HCT116 (cell line): ENCODE data around the gene PGBD5. TPM values are rescaled to one million over a fixed set of nuclear protein-coding genes. Genes with fewer than 3 reads are reported as not detected.

Experiments used
- ATAC-seq: fragments of 200-7000 bp; cut with Tn5 transposase; 2 replicates; pipeline ENCODE4 v1.9.1; 2020; ENCODE audit warnings: mild to moderate bottlenecking, moderate library complexity
- BruUV-seq: library from RNA; stranded (reverse); fragments of 400-500 nt; replicated peaks from 2 replicates; lab custom pipeline; 2021; lab: Mats Ljungman, UMichigan
- CTCF ChIA-PET: fragments of 300-600 bp; sonication (Branson Sonifier 250); formaldehyde crosslinking; loops from one replicate; lab custom pipeline; 2021; ENCODE audit warnings: antibody characterized with exemption; lab: Charles Lee
- POLR2A ChIA-PET: fragments of 300-600, 350-600 bp; sonication (Branson Sonifier 250); formaldehyde crosslinking; loops from one replicate; lab custom pipeline; 2021; ENCODE audit warnings: antibody characterized with exemption; lab: Charles Lee
- RAD21 ChIA-PET, 2 experiments: fragments of 300-600 bp; sonication (Branson Sonifier 250); formaldehyde crosslinking; loops; one replicate each; lab custom pipeline; 2023; ENCODE audit warnings: low total read pairs in 2 of 2; ENCODE audit not compliant: uncharacterized antibody in 2 of 2, unreplicated experiment in 2 of 2, low non-redundant PET in 1 of 2; lab: Charles Lee
- DNase-seq: peaks from one replicate; pipeline ENCODE4 v3.0.0-alpha.2; 2010; ENCODE audit warnings: low read depth, low spot score
- H2AFZ ChIP-seq: fragments of 200-600 bp; shearing (Covaris generic), sonication (generic); 2 replicates; pipeline ENCODE4 v1.6.1; 2017; ENCODE audit warnings: low read depth, mixed run types, mixed read lengths, antibody characterized with exemption, low read length; ENCODE audit not compliant: poor library complexity, severe bottlenecking
- H3K27ac ChIP-seq: 2 replicates; pipeline ENCODE4 v1.5.1; 2012; ENCODE audit warnings: low read depth, low read length
- H3K27me3 ChIP-seq: fragments of 200-600 bp; sonication (generic); 2 replicates; pipeline ENCODE4 v1.6.1; 2016; ENCODE audit warnings: mixed run types, low read length, mixed read lengths; ENCODE audit not compliant: insufficient read depth
- H3K36me3 ChIP-seq, 2 experiments: fragments of 200-500 bp in 1 of 2; fragments of 200-600 bp in 1 of 2; sonication (Bioruptor generic) in 1 of 2; sonication (generic) in 1 of 2; 2 replicates each; pipeline versions ENCODE4 v1.5.1 to v1.6.1; 2014 to 2016; ENCODE audit warnings: low read length in 2 of 2, inconsistent platforms in 1 of 2, mixed read lengths in 1 of 2, mixed run types in 1 of 2; ENCODE audit not compliant: insufficient read depth in 2 of 2, control insufficient read depth in 1 of 2
- H3K4me1 ChIP-seq, 2 experiments: fragments of 200-600 bp in 1 of 2; sonication (generic) in 1 of 2; 2 replicates each; pipeline versions ENCODE4 v1.5.1 to v1.6.1; 2012 to 2017; ENCODE audit warnings: low read length in 2 of 2, inconsistent platforms in 1 of 2, mild to moderate bottlenecking in 1 of 2, mixed read lengths in 1 of 2, mixed run types in 1 of 2, moderate library complexity in 1 of 2; ENCODE audit not compliant: insufficient read depth in 2 of 2, control insufficient read depth in 1 of 2
- H3K4me2 ChIP-seq: fragments of 200-600 bp; sonication (generic); 2 replicates; pipeline ENCODE4 v1.6.1; 2017; ENCODE audit warnings: mixed run types, low read length, mixed read lengths
- H3K4me3 ChIP-seq, 2 experiments: fragments of 200-600 bp in 1 of 2; sonication (generic) in 1 of 2; replicated peaks in 1 of 2; 2 replicates each; pipeline ENCODE4 v1.5.1; 2011 to 2016; ENCODE audit warnings: low read length in 2 of 2, control low read depth in 1 of 2, low read depth in 1 of 2, mild to moderate bottlenecking in 1 of 2, mixed read lengths in 1 of 2, mixed run types in 1 of 2
- H3K79me2 ChIP-seq: fragments of 200-600 bp; sonication (generic); 2 replicates; pipeline ENCODE4 v1.6.1; 2017; ENCODE audit warnings: mild to moderate bottlenecking, mixed run types, low read length, moderate library complexity, mixed read lengths; ENCODE audit not compliant: insufficient read depth
- H3K9ac ChIP-seq: fragments of 200-600 bp; sonication (generic); 2 replicates; pipeline ENCODE4 v1.6.1; 2016; ENCODE audit warnings: low read length, mixed read lengths
- H3K9me2 ChIP-seq: fragments of 200-600 bp; sonication (generic), shearing (Covaris generic); 2 replicates; pipeline ENCODE4 v1.6.1; 2017; ENCODE audit warnings: mixed run types, mild to moderate bottlenecking, moderate library complexity; ENCODE audit not compliant: insufficient read depth
- H3K9me3 ChIP-seq, 2 experiments: fragments of 200-500 bp in 1 of 2; fragments of 200-600 bp in 1 of 2; sonication (Bioruptor generic) in 1 of 2; sonication (generic) in 1 of 2; 2 replicates each; pipeline ENCODE4 v1.6.1; 2014 to 2017; ENCODE audit warnings: low read length in 2 of 2, mixed read lengths in 2 of 2, inconsistent platforms in 1 of 2, low read depth in 1 of 2, mild to moderate bottlenecking in 1 of 2, mixed run types in 1 of 2, moderate library complexity in 1 of 2; ENCODE audit not compliant: control insufficient read depth in 1 of 2, insufficient read depth in 1 of 2
- H4K20me1 ChIP-seq: fragments of 200-600 bp; sonication (generic), shearing (Covaris generic); 2 replicates; pipeline ENCODE4 v1.6.1; 2017; ENCODE audit warnings: mixed run types, mild to moderate bottlenecking, moderate library complexity; ENCODE audit not compliant: insufficient read depth
- CBX3 ChIP-seq: IDR thresholded peaks from 2 replicates; pipeline ENCODE4 v1.6.1; 2012; ENCODE audit warnings: low read depth
- EGR1 ChIP-seq: IDR thresholded peaks from 2 replicates; pipeline ENCODE4 v1.6.1; 2012; ENCODE audit warnings: low read depth
- ELF1 ChIP-seq: IDR thresholded peaks from 2 replicates; pipeline ENCODE4 v1.6.1; 2012; ENCODE audit warnings: low read depth, borderline replicate concordance
- EZH2 ChIP-seq: fragments of 200-600 bp; sonication (generic); IDR thresholded peaks from 2 replicates; pipeline ENCODE4 v1.6.1; 2017; ENCODE audit warnings: antibody characterized with exemption, mixed run types
- EZH2phosphoT487 ChIP-seq: fragments of 200-600 bp; IDR thresholded peaks from 2 replicates; pipeline ENCODE4 v1.6.1; 2018; ENCODE audit warnings: antibody characterized with exemption, borderline replicate concordance
- JUND ChIP-seq: IDR thresholded peaks from 2 replicates; pipeline ENCODE4 v1.6.1; 2012
- POLR2A ChIP-seq: IDR thresholded peaks from 2 replicates; pipeline ENCODE4 v1.7.0; 2011; ENCODE audit warnings: borderline replicate concordance; ENCODE audit not compliant: insufficient read depth, insufficient read length; ENCODE audit errors: extremely low read depth
- TCF7L2 ChIP-seq: IDR thresholded peaks from 2 replicates; pipeline ENCODE4 v1.7.0; 2011; ENCODE audit warnings: borderline replicate concordance, inconsistent platforms; ENCODE audit not compliant: insufficient read depth, insufficient read length; ENCODE audit errors: extremely low read depth
- intact Hi-C: fragments of 100-400 bp; cut with micrococcal nuclease; formaldehyde crosslinking; loops from 2 replicates; pipeline ENCODE4 v1.10.0; 2022
- total RNA-seq: library from RNA; stranded (reverse); gene quantifications from one replicate; pipeline ENCODE4 v1.2.1, GENCODE V29; 2021; ENCODE audit not compliant: unreplicated experiment
- TF ChIP-seq, protein P1 (sequence below), 3 experiments: fragments of 200-600 bp in 1 of 3; sonication (generic) in 1 of 3; IDR thresholded peaks in 2 of 3; conservative IDR thresholded peaks in 1 of 3; 2 replicates each; pipeline ENCODE4 v1.5.1; 2012 to 2017; ENCODE audit warnings: low read depth in 2 of 3, low read length in 2 of 3, antibody characterized with exemption in 1 of 3, borderline replicate concordance in 1 of 3, control low read depth in 1 of 3, mild to moderate bottlenecking in 1 of 3, mixed read lengths in 1 of 3, mixed run types in 1 of 3, moderate library complexity in 1 of 3; ENCODE audit not compliant: insufficient read depth in 1 of 3
- TF ChIP-seq, protein P2 (sequence below): IDR thresholded peaks from 2 replicates; pipeline ENCODE4 v1.6.1; 2011; ENCODE audit warnings: mild to moderate bottlenecking, low read length, moderate library complexity; ENCODE audit not compliant: insufficient replicate concordance; ENCODE audit errors: extremely low read depth

PGBD5 gene
- total RNA-seq, 1 experiment from 2014 or later: 0.27 TPM

DNA sequence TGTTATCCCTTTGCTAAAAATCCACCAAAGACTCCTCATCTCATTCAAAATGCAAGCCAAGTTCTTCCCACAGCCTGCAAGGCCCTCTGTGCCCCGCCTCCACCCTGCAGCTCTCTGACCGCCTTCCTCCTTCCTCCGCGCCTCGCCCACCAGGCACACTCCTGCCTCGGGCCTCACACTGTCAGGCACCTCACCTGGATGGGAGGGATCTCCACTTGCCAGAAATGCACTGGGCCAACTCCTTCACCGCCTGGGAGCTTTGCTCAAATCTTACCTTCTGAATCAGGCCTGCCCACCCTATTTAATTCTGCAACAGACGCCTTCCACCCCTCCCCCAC, 26.2 kb downstream of the PGBD5 start:
- Histone ChIP-seq H2AFZ (no peak overlapping the region), H3K9me2 (no peaks in the 10 kb centered on the region), H3K4me2 (no peak overlapping the region), H3K36me3 (no peaks in the 10 kb centered on the region), H3K27ac (no peak overlapping the region), H3K9me3 (no peaks in the 10 kb centered on the region), H3K79me2 (no peaks in the 10 kb centered on the region)
- ChIA-PET CTCF (no interaction called here), RAD21 (no interaction called here), POLR2A (no interaction called here)
- intact Hi-C loops: no loop called here
- ATAC-seq: no peak
- no TSS peak for BruUV-seq
- TF ChIP-seq EGR1 (no peak), EZH2 (no peak), EZH2phosphoT487 (no peak), POLR2A (no peak), ELF1 (no peak), TCF7L2 (no peak), JUND (no peak), CBX3 (no peak)
- TF ChIP-seq, protein P1, sequence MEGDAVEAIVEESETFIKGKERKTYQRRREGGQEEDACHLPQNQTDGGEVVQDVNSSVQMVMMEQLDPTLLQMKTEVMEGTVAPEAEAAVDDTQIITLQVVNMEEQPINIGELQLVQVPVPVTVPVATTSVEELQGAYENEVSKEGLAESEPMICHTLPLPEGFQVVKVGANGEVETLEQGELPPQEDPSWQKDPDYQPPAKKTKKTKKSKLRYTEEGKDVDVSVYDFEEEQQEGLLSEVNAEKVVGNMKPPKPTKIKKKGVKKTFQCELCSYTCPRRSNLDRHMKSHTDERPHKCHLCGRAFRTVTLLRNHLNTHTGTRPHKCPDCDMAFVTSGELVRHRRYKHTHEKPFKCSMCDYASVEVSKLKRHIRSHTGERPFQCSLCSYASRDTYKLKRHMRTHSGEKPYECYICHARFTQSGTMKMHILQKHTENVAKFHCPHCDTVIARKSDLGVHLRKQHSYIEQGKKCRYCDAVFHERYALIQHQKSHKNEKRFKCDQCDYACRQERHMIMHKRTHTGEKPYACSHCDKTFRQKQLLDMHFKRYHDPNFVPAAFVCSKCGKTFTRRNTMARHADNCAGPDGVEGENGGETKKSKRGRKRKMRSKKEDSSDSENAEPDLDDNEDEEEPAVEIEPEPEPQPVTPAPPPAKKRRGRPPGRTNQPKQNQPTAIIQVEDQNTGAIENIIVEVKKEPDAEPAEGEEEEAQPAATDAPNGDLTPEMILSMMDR (IDR thresholded peaks at IDR 0.05 in 2 of 3, conservative IDR thresholded peaks at IDR 0.05 in 1 of 3; ENCODE audit: borderline replicate concordance in 1 of 3, insufficient read depth in 1 of 3, low read depth in 2 of 3, low read length in 2 of 3): no peak
- TF ChIP-seq, protein P2, sequence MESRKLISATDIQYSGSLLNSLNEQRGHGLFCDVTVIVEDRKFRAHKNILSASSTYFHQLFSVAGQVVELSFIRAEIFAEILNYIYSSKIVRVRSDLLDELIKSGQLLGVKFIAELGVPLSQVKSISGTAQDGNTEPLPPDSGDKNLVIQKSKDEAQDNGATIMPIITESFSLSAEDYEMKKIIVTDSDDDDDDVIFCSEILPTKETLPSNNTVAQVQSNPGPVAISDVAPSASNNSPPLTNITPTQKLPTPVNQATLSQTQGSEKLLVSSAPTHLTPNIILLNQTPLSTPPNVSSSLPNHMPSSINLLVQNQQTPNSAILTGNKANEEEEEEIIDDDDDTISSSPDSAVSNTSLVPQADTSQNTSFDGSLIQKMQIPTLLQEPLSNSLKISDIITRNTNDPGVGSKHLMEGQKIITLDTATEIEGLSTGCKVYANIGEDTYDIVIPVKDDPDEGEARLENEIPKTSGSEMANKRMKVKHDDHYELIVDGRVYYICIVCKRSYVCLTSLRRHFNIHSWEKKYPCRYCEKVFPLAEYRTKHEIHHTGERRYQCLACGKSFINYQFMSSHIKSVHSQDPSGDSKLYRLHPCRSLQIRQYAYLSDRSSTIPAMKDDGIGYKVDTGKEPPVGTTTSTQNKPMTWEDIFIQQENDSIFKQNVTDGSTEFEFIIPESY: no peak
- TF ChIP-seq, all 23 proteins: peak for 0
- H3K4me1 ChIP-seq: no peaks in the 10 kb centered on the region
- no peak overlapping the region for H3K9ac ChIP-seq
- no peak for DNase-seq
- no peaks in the 10 kb centered on the region for H3K27me3 ChIP-seq
- H3K4me3 ChIP-seq: no peak overlapping the region
- H4K20me1 ChIP-seq: no peaks in the 10 kb centered on the region
